ENCODE data around the gene CTAG2. TPM values are rescaled to one million over a fixed set of nuclear protein-coding genes. Genes with fewer than 3 reads are reported as not detected.
"Not testable (repeated sequence)": the region's sequence is repeated elsewhere in the genome, so short reads cannot be mapped to it uniquely, and the experiment has no call there.

Gene CTAG2
- total RNA-seq = not detected in 2 replicates
- not detected for total RNA-seq (2013)
- not detected in 2 replicates for polyA plus RNA-seq
- polyA minus RNA-seq = 1.8 TPM in 1 of 2 replicates, not detected in the other

GRCh38 chrX:154653413-154653812, at the start of gene CTAG2:
CTAG2 (minus strand) TSS chrX:154653579; CDS start chrX:154653515, 64 bp downstream.
- POLR2A ChIA-PET; DNase-seq; H3K4me1 Mint-ChIP-seq; H3K27me3 Mint-ChIP-seq; CTCF ChIA-PET; H3K4me2 ChIP-seq (replicated peaks; ENCODE audit: low read depth, low read length, poor library complexity, severe bottlenecking); H3K4me1 ChIP-seq (ENCODE audit: control insufficient read depth in 2 of 2, insufficient read depth in 2 of 2, low read length in 2 of 2); H3K27ac Mint-ChIP-seq; H3K4me3 Mint-ChIP-seq; H4K20me1 ChIP-seq (ENCODE audit: control insufficient read depth, insufficient read depth, low read length, poor library complexity, severe bottlenecking); H3K9me3 ChIP-seq (ENCODE audit: control extremely low read depth in 1 of 3, control insufficient read depth in 2 of 3, insufficient read depth in 1 of 3, low read length in 2 of 3); H2AFZ ChIP-seq (ENCODE audit: insufficient read depth, low read depth, low read length, poor library complexity, severe bottlenecking); intact Hi-C loops (cut with micrococcal nuclease); H3K9ac ChIP-seq (ENCODE audit: low read length); H3K27me3 ChIP-seq (replicated peaks in 1 of 4; ENCODE audit: control extremely low read depth in 1 of 4, control insufficient read depth in 3 of 4, insufficient read depth in 4 of 4, low read length in 3 of 4); H3K9me3 Mint-ChIP-seq (ENCODE audit: insufficient read depth); H3K36me3 ChIP-seq (replicated peaks in 1 of 2; ENCODE audit: control extremely low read depth in 1 of 2, control insufficient read depth in 1 of 2, extremely low read depth in 1 of 2, insufficient read depth in 2 of 2, low read length in 1 of 2); H3K4me3 ChIP-seq (ENCODE audit: control extremely low read depth in 1 of 5, extremely low read depth in 1 of 5, insufficient read depth in 1 of 5, low read depth in 2 of 5, low read length in 4 of 5); ATAC-seq (ENCODE audit: low read depth); H3K79me2 ChIP-seq (ENCODE audit: control insufficient read depth, insufficient read depth, low read length); H3K27ac ChIP-seq (ENCODE audit: low read length in 2 of 2): not testable (repeated sequence)
- WGBS (ENCODE audit: insufficient coverage) = no CpG with 5 or more reads among the region's 27 CpGs

DNA sequence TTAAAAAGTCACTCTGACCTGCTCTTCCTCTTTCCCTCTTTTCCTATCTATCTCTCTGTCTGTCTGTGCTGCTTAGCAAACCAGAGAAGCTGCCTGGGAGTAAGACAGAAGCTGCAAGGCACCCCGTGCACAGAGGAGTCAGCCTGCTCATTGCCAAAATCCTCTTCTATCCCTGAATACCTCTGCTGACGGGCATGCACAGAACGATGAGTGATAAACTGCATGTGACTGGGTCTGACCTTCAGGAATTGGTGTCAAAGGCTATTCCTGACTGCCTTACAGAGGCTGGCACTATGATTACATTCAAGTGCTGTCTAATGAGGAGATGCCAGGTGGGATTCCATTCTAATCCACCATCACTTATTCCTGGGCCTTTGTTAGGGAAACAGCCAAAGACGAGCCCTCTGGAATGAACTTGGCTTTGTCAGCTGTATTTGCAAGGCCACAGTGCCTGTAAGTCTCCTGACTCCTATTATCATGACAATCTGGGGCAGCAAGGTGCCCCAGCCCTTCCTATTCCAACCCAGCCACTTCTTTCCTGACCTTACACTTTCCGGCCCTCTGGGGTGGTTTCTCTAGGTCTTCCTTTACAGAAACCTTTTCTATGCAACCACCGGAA, 45.4 kb upstream of the CTAG2 start:
- Histone ChIP-seq H3K4me3 (ENCODE audit: control extremely low read depth in 1 of 5, extremely low read depth in 1 of 5, insufficient read depth in 1 of 5, low read depth in 2 of 5, low read length in 4 of 5) (no peak overlapping the region), H3K4me1 (ENCODE audit: control insufficient read depth in 2 of 2, insufficient read depth in 2 of 2, low read length in 2 of 2) (peaks cover 5 to 9% of the 10 kb centered on the region in 2 donors), H3K9me3 (ENCODE audit: control extremely low read depth in 1 of 3, control insufficient read depth in 2 of 3, insufficient read depth in 1 of 3, low read length in 2 of 3) (no peaks in the 10 kb centered on the region), H3K27me3 (replicated peaks in 1 of 4; ENCODE audit: control extremely low read depth in 1 of 4, control insufficient read depth in 3 of 4, insufficient read depth in 4 of 4, low read length in 3 of 4) (no peaks in the 10 kb centered on the region), H2AFZ (ENCODE audit: insufficient read depth, low read depth, low read length, poor library complexity, severe bottlenecking) (no peak overlapping the region), H3K9ac (ENCODE audit: low read length) (no peak overlapping the region), H3K4me2 (replicated peaks; ENCODE audit: low read depth, low read length, poor library complexity, severe bottlenecking) (no peak overlapping the region), H3K36me3 (replicated peaks in 1 of 2; ENCODE audit: control extremely low read depth in 1 of 2, control insufficient read depth in 1 of 2, extremely low read depth in 1 of 2, insufficient read depth in 2 of 2, low read length in 1 of 2) (peaks cover 0 to 30% of the 10 kb centered on the region in 2 experiments), H3K79me2 (ENCODE audit: control insufficient read depth, insufficient read depth, low read length) (no peaks in the 10 kb centered on the region), H3K27ac (ENCODE audit: low read length in 2 of 2) (no peak overlapping the region), H4K20me1 (ENCODE audit: control insufficient read depth, insufficient read depth, low read length, poor library complexity, severe bottlenecking) (no peaks in the 10 kb centered on the region)
- ATAC-seq (ENCODE audit: low read depth) = no peak
- Mint-ChIP-seq H3K27ac (no peak overlapping the region), H3K9me3 (ENCODE audit: insufficient read depth) (no peaks in the 10 kb centered on the region), H3K4me3 (no peak overlapping the region), H3K27me3 (no peaks in the 10 kb centered on the region), H3K4me1 (peaks cover 15% of the 10 kb centered on the region)
- intact Hi-C loops (cut with micrococcal nuclease) = no loop called here
- 100% methylated on average over 1 of the region's 6 CpGs for WGBS (ENCODE audit: insufficient coverage)
- DNase-seq = no peak
- ChIA-PET POLR2A (no interaction called here), CTCF (no interaction called here)
- TF ChIP-seq EZH2 (IDR thresholded peaks at IDR 0.05; ENCODE audit: borderline replicate concordance, insufficient read depth, low read depth, low read length, poor library complexity, severe bottlenecking) = no peak
- TF ChIP-seq, protein P1, sequence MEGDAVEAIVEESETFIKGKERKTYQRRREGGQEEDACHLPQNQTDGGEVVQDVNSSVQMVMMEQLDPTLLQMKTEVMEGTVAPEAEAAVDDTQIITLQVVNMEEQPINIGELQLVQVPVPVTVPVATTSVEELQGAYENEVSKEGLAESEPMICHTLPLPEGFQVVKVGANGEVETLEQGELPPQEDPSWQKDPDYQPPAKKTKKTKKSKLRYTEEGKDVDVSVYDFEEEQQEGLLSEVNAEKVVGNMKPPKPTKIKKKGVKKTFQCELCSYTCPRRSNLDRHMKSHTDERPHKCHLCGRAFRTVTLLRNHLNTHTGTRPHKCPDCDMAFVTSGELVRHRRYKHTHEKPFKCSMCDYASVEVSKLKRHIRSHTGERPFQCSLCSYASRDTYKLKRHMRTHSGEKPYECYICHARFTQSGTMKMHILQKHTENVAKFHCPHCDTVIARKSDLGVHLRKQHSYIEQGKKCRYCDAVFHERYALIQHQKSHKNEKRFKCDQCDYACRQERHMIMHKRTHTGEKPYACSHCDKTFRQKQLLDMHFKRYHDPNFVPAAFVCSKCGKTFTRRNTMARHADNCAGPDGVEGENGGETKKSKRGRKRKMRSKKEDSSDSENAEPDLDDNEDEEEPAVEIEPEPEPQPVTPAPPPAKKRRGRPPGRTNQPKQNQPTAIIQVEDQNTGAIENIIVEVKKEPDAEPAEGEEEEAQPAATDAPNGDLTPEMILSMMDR (IDR thresholded peaks at IDR 0.05) = no peak

All from B cell (primary cell).